NCI-H460 (cell line): Measurements from ENCODE around the gene GHR. TPM values are rescaled to one million over a fixed set of nuclear protein-coding genes. Genes with fewer than 3 reads are reported as not detected.

Experiments used
- DNase-seq: peaks from one replicate; pipeline ENCODE4 v3.0.0-alpha.2; 2016; ENCODE audit warnings: low read depth; ENCODE audit errors: extremely low read depth
- polyA plus RNA-seq: library from polyadenylated mRNA; depleted of rRNA; stranded (reverse); fragments of >200 nt; gene quantifications from 2 replicates; pipeline ENCODE4 v1.2.3, GENCODE V29; 2014; cell fraction: nucleus; rRNA removed
- total RNA-seq: library from RNA; depleted of rRNA; stranded (reverse); fragments of >200 nt; shearing (Covaris generic); gene quantifications from 2 replicates; pipeline ENCODE4 v1.2.3, GENCODE V29; 2014; rRNA removed

The GHR gene
- 0.43 and 0.47 TPM in 2 replicates for total RNA-seq
- polyA plus RNA-seq = 0.39 and 0.57 TPM in 2 replicates

- DNase-seq = peak; percentile 89
Observed at GRCh38 chr5:42423285-42424165, at the start of gene GHR. GHR (plus strand) TSS chr5:42423439; CDS start chr5:42565875, 142,436 bp downstream.

GRCh38 chr5:42374679-42375273 is 48.5 kb upstream of the GHR start:
- DNase-seq = no peak

GRCh38 chr5:42377496-42377895 is 45.7 kb upstream of the GHR start:
- DNase-seq = no peak

- no peak for DNase-seq
Observed at GRCh38 chr5:42381973-42382372, 41.3 kb upstream of the GHR start.

GRCh38 chr5:42387563-42387962 is 35.7 kb upstream of the GHR start:
- no peak for DNase-seq

GRCh38 chr5:42390115-42390514 is 33.1 kb upstream of the GHR start:
- no peak for DNase-seq

- DNase-seq = no peak
Observed at GRCh38 chr5:42392917-42393316, 30.3 kb upstream of the GHR start.

GRCh38 chr5:42396111-42396510 is 27.1 kb upstream of the GHR start:
- no peak for DNase-seq

- DNase-seq = no peak
Observed at GRCh38 chr5:42397267-42397666, 26.0 kb upstream of the GHR start.

GRCh38 chr5:42399702-42400101 is 23.5 kb upstream of the GHR start:
- DNase-seq = no peak

- DNase-seq = no peak
Observed at GRCh38 chr5:42400474-42400873, 22.8 kb upstream of the GHR start.

- no peak for DNase-seq
Observed at GRCh38 chr5:42403236-42403635, 20.0 kb upstream of the GHR start.

GRCh38 chr5:42404366-42404765 is 18.9 kb upstream of the GHR start:
- DNase-seq = no peak

GRCh38 chr5:42419294-42419693 is 3.9 kb upstream of the GHR start:
- no peak for DNase-seq

- DNase-seq = no peak
Observed at GRCh38 chr5:42422656-42423280, 471 bp upstream of the GHR start.

GRCh38 chr5:42426016-42426415 is 2.8 kb downstream of the GHR start:
- no peak for DNase-seq

- DNase-seq = no peak
Observed at GRCh38 chr5:42429694-42430093, 6.5 kb downstream of the GHR start.

GRCh38 chr5:42434047-42434724 is 10.9 kb downstream of the GHR start:
- no peak for DNase-seq

- no peak for DNase-seq
Observed at GRCh38 chr5:42436051-42436450, 12.8 kb downstream of the GHR start.

- no peak for DNase-seq
Observed at GRCh38 chr5:42454216-42454995, 31.2 kb downstream of the GHR start.
